HL-60 (cell line): Measurements from ENCODE around the gene GRK2.

Source experiments
- DNase-seq, 2 experiments: peaks; one replicate each; pipeline ENCODE4 v3.0.0-alpha.2; 2010 to 2020; ENCODE audit warnings: low read depth in 1 of 2, low spot score in 1 of 2
- H3K27ac ChIP-seq: fragments of 250-450 bp; sonication (Bioruptor Pico); replicated peaks from 2 replicates; pipeline ENCODE4 v1.5.1; 2020; ENCODE audit warnings: mild to moderate bottlenecking, moderate library complexity
- H3K27me3 ChIP-seq: fragments of 250-450 bp; sonication (Bioruptor Pico); 2 replicates; pipeline ENCODE4 v1.5.1; 2021; ENCODE audit warnings: mild to moderate bottlenecking, moderate library complexity; ENCODE audit not compliant: insufficient read depth, poor library complexity, severe bottlenecking
- H3K4me3 ChIP-seq: replicated peaks from 2 replicates; pipeline ENCODE4 v1.5.1; 2011; ENCODE audit warnings: mild to moderate bottlenecking, control low read depth, low read length; ENCODE audit not compliant: insufficient read depth
- CTCF ChIP-seq: IDR thresholded peaks from one replicate; pipeline ENCODE4 v1.5.1; 2011; ENCODE audit warnings: low read length, control low read depth, inconsistent platforms; ENCODE audit not compliant: insufficient read depth
- GABPA ChIP-seq: IDR thresholded peaks from 2 replicates; pipeline ENCODE4 v1.6.1; 2012; ENCODE audit warnings: low read depth
- POLR2AphosphoS5 ChIP-seq: IDR thresholded peaks from 2 replicates; pipeline ENCODE4 v1.6.1; 2012; ENCODE audit warnings: low read depth
- REST ChIP-seq: IDR thresholded peaks from 2 replicates; pipeline ENCODE4 v1.6.1; 2012; ENCODE audit warnings: low read depth; ENCODE audit not compliant: insufficient replicate concordance
- SPI1 ChIP-seq: IDR thresholded peaks from 2 replicates; pipeline ENCODE4 v1.6.1; 2012; ENCODE audit warnings: low read depth, mild to moderate bottlenecking, borderline replicate concordance

The GRK2 gene

GRCh38 chr11:67252831-67253239 is 13.4 kb upstream of the GRK2 start:
- Histone ChIP-seq H3K27me3 (no peaks in the 10 kb centered on the region), H3K27ac (no peak overlapping the region), H3K4me3 (no peak overlapping the region)
- peak; percentile 37 for TF ChIP-seq CTCF
- no peak for TF ChIP-seq SPI1
- TF ChIP-seq POLR2AphosphoS5 = peak; percentile 50
- DNase-seq = peak in 1 of 2 experiments; percentile 53

- Histone ChIP-seq H3K4me3 (no peak overlapping the region), H3K27me3 (no peaks in the 10 kb centered on the region), H3K27ac (no peak overlapping the region)
- DNase-seq = no peak
- TF ChIP-seq GABPA = no peak
- TF ChIP-seq SPI1 = no peak
- no peak for TF ChIP-seq CTCF
- TF ChIP-seq POLR2AphosphoS5 = no peak
- no peak for TF ChIP-seq REST
Observed at GRCh38 chr11:67253872-67254624, 12.2 kb upstream of the GRK2 start.

- Histone ChIP-seq H3K27ac (no peak overlapping the region), H3K27me3 (no peaks in the 10 kb centered on the region), H3K4me3 (no peak overlapping the region)
- no peak for DNase-seq
- TF ChIP-seq CTCF = no peak
- TF ChIP-seq REST = no peak
- no peak for TF ChIP-seq POLR2AphosphoS5
- TF ChIP-seq SPI1 = no peak
- no peak for TF ChIP-seq GABPA
Observed at GRCh38 chr11:67254798-67255197, 11.5 kb upstream of the GRK2 start.

- Histone ChIP-seq H3K4me3 (no peak overlapping the region), H3K27me3 (no peaks in the 10 kb centered on the region), H3K27ac (no peak overlapping the region)
- TF ChIP-seq REST (no peak), CTCF (no peak), SPI1 (no peak), GABPA (no peak), POLR2AphosphoS5 (no peak)
- no peak for DNase-seq
Observed at GRCh38 chr11:67255353-67255752, 10.9 kb upstream of the GRK2 start.
